Naive thymus-derived CD4-positive, alpha-beta T cell (primary cell): ENCODE measurements around the gene LIPI. TPM values are rescaled to one million over a fixed set of nuclear protein-coding genes. Genes with fewer than 3 reads are reported as not detected.

Source experiments
- ATAC-seq: fragments of 150-1000 bp; cut with Tn5 transposase; 2 replicates; pipeline ENCODE4 v1.10.0; 2021; ENCODE audit warnings: mild to moderate bottlenecking, moderate library complexity
- CTCF ChIA-PET: fragments of 350-600 bp; sonication (Branson Sonifier 250); formaldehyde crosslinking; loops from one replicate; lab custom pipeline; 2021; ENCODE audit warnings: antibody characterized with exemption; lab: Charles Lee
- POLR2A ChIA-PET: fragments of 350-600 bp; sonication (Branson Sonifier 250); formaldehyde crosslinking; loops from one replicate; lab custom pipeline; 2021; ENCODE audit warnings: antibody characterized with exemption, inconsistent platforms; lab: Charles Lee
- DNase-seq, 9 donors: peaks; one replicate each; pipeline versions ENCODE4 v3.0.0 to v3.0.0-alpha.2; 2020 to 2022; ENCODE audit warnings: mixed read lengths in 1 of 9
- H3K27ac ChIP-seq: one replicate; pipeline ENCODE4 v1.7.0; 2013; ENCODE audit warnings: mild to moderate bottlenecking, low read depth, low read length, moderate library complexity
- H3K27me3 ChIP-seq, 2 donors: one replicate each; pipeline ENCODE4 v1.7.0; 2013; ENCODE audit warnings: low read length in 2 of 2, mild to moderate bottlenecking in 2 of 2, moderate library complexity in 2 of 2; ENCODE audit not compliant: control insufficient read depth in 2 of 2, insufficient read depth in 2 of 2
- H3K36me3 ChIP-seq, 3 experiments: 1 replicate in 2 of 3; 2 replicates in 1 of 3; pipeline ENCODE4 v1.7.0; 2013; ENCODE audit warnings: low read length in 3 of 3, mild to moderate bottlenecking in 3 of 3, moderate library complexity in 1 of 3; ENCODE audit not compliant: insufficient read depth in 3 of 3, control insufficient read depth in 2 of 3
- H3K4me1 ChIP-seq, 2 donors: one replicate each; pipeline ENCODE4 v1.7.0; 2013; ENCODE audit warnings: low read length in 2 of 2, mild to moderate bottlenecking in 2 of 2, moderate library complexity in 1 of 2; ENCODE audit not compliant: control insufficient read depth in 2 of 2, insufficient read depth in 2 of 2
- H3K4me3 ChIP-seq: 2 replicates; pipeline ENCODE4 v1.7.0; 2013; ENCODE audit warnings: mild to moderate bottlenecking, low read length
- H3K9me3 ChIP-seq, 3 experiments: 1 replicate in 2 of 3; 2 replicates in 1 of 3; pipeline ENCODE4 v1.7.0; 2013; ENCODE audit warnings: low read length in 3 of 3; ENCODE audit not compliant: control insufficient read depth in 2 of 3
- H3K27ac Mint-ChIP-seq, 9 donors: one replicate each; pipeline ENCODE4 v1.8.0; 2020 to 2022; ENCODE audit warnings: mixed read lengths in 9 of 9, mild to moderate bottlenecking in 8 of 9, moderate library complexity in 5 of 9, inconsistent platforms in 2 of 9
- H3K27me3 Mint-ChIP-seq, 5 donors: one replicate each; pipeline ENCODE4 v1.8.0; 2021 to 2022; ENCODE audit warnings: mixed read lengths in 5 of 5, mild to moderate bottlenecking in 1 of 5
- H3K36me3 Mint-ChIP-seq, 5 donors: one replicate each; pipeline ENCODE4 v1.8.0; 2020 to 2022; ENCODE audit warnings: mixed read lengths in 5 of 5, mild to moderate bottlenecking in 3 of 5, inconsistent platforms in 1 of 5
- H3K4me1 Mint-ChIP-seq, 7 donors: one replicate each; pipeline ENCODE4 v1.8.0; 2020 to 2022; ENCODE audit warnings: mixed read lengths in 7 of 7, mild to moderate bottlenecking in 3 of 7, inconsistent platforms in 1 of 7
- H3K4me3 Mint-ChIP-seq, 10 donors: one replicate each; pipeline ENCODE4 v1.8.0; 2020 to 2022; ENCODE audit warnings: mild to moderate bottlenecking in 10 of 10, mixed read lengths in 10 of 10, moderate library complexity in 6 of 10, inconsistent platforms in 2 of 10
- H3K9me3 Mint-ChIP-seq, 11 donors: one replicate each; pipeline ENCODE4 v1.8.0; 2020 to 2022; ENCODE audit warnings: mixed read lengths in 11 of 11, mild to moderate bottlenecking in 4 of 11, inconsistent platforms in 1 of 11, moderate library complexity in 1 of 11
- intact Hi-C, 2 donors: fragments of 100-400 bp; cut with micrococcal nuclease; formaldehyde crosslinking; loops; one replicate each; pipeline ENCODE4 v1.15.1; 2023
- polyA plus RNA-seq, 2 donors: library from polyadenylated mRNA; unstranded; fragments of 300-500 nt; fragmentation: Illumina TruSeq; gene quantifications; one replicate each; pipeline ENCODE4 v1.2.3, GENCODE V29; 2021
- total RNA-seq, 6 experiments: library from RNA in 5 of 6; stranded (reverse) in 5 of 6; gene quantifications; 1 replicate in 5 of 6; 2 replicates in 1 of 6; pipeline ENCODE4 v1.2.3 and lab custom pipeline; 2021 to 2026

The LIPI gene
- total RNA-seq (not detected), polyA plus RNA-seq (not detected), total RNA-seq (lab: John Stamatoyannopoulos, UW) (not detected)

- no peak within 1 kb of the TSS for H3K27ac ChIP-seq
- ChIA-PET POLR2A (no interaction called here), CTCF (no interaction called here)
- no peak for DNase-seq
- H3K4me1 ChIP-seq = no peaks in the 10 kb centered on the region
- no peak within 1 kb of the TSS for H3K27ac Mint-ChIP-seq
- H3K36me3 Mint-ChIP-seq = no peaks in the 10 kb centered on the region
- ATAC-seq = no peak
- H3K4me3 Mint-ChIP-seq = no peak within 1 kb of the TSS
- H3K9me3 Mint-ChIP-seq = peaks cover 0 to 1% (median 0%) of the 10 kb centered on the region in 11 donors
- peaks cover 0 to 4% (median 0%) of the 10 kb centered on the region in 7 donors for H3K4me1 Mint-ChIP-seq
- no peak within 1 kb of the TSS for H3K4me3 ChIP-seq
- peaks cover 12 to 23% (median 20%) of the 10 kb centered on the region in 5 donors for H3K27me3 Mint-ChIP-seq
- intact Hi-C loops = loop anchor here (10.0 kb wide), 3 partner anchors 126 to 1634 kb away; no protein-coding TSS in a partner anchor
- H3K9me3 ChIP-seq = no peaks in the 10 kb centered on the region
- H3K36me3 ChIP-seq = no peaks in the 10 kb centered on the region
- H3K27me3 ChIP-seq = no peaks in the 10 kb centered on the region
These were observed at the start of gene LIPI for GRCh38 chr21:14210738-14211137. LIPI (minus strand) TSS chr21:14210955; CDS start chr21:14210845, 110 bp downstream.

- no peaks in the 10 kb centered on the region for H3K4me1 Mint-ChIP-seq
- ChIA-PET CTCF (no interaction called here), POLR2A (no interaction called here)
- H3K27me3 ChIP-seq = no peaks in the 10 kb centered on the region
- no peak overlapping the region for H3K27ac Mint-ChIP-seq
- ATAC-seq (no peak), DNase-seq (no peak)
- no peaks in the 10 kb centered on the region for H3K9me3 Mint-ChIP-seq
- no peaks in the 10 kb centered on the region for H3K36me3 ChIP-seq
- H3K4me3 ChIP-seq = no peak overlapping the region
- peaks cover 2 to 19% (median 14%) of the 10 kb centered on the region in 5 donors for H3K27me3 Mint-ChIP-seq
- H3K4me3 Mint-ChIP-seq = no peak overlapping the region
- H3K27ac ChIP-seq = no peak overlapping the region
- intact Hi-C loops = no loop called here
- no peaks in the 10 kb centered on the region for H3K4me1 ChIP-seq
- no peaks in the 10 kb centered on the region for H3K36me3 Mint-ChIP-seq
- no peaks in the 10 kb centered on the region for H3K9me3 ChIP-seq
These were observed 49.5 kb upstream of the LIPI start for GRCh38 chr21:14260174-14260764.

GRCh38 chr21:14259747-14260146 is 49.0 kb upstream of the LIPI start:
- H3K27me3 ChIP-seq = no peaks in the 10 kb centered on the region
- intact Hi-C loops = loop anchor here (1.0 to 10.0 kb wide), 10 partner anchors 123 to 1567 kb away; partner anchors contain the start of genes HSPA13 (in 2 of the 2) and NRIP1 (in 1 of the 2)
- POLR2A ChIA-PET = no interaction called here
- Mint-ChIP-seq H3K36me3 (no peaks in the 10 kb centered on the region), H3K4me3 (no peak overlapping the region), H3K27me3 (peaks cover 2 to 19% (median 12%) of the 10 kb centered on the region in 5 donors), H3K4me1 (no peaks in the 10 kb centered on the region), H3K9me3 (no peaks in the 10 kb centered on the region), H3K27ac (no peak overlapping the region)
- ATAC-seq = peak; percentile 59
- no peak overlapping the region for H3K27ac ChIP-seq
- no peaks in the 10 kb centered on the region for H3K4me1 ChIP-seq
- no peak overlapping the region for H3K4me3 ChIP-seq
- no peaks in the 10 kb centered on the region for H3K36me3 ChIP-seq
- peak in 5 of 9 donors; percentile 13 to 28 (median 23) for DNase-seq
- H3K9me3 ChIP-seq = no peaks in the 10 kb centered on the region
- CTCF ChIA-PET = interaction anchor here (0.6 kb wide), 1 partner anchor 524 kb away, joined by 5 read pairs; no protein-coding TSS in a partner anchor

- ChIA-PET CTCF (no interaction called here), POLR2A (no interaction called here)
- Mint-ChIP-seq H3K9me3 (peaks cover 0 to 5% (median 3%) of the 10 kb centered on the region in 11 donors), H3K4me1 (peaks cover 3 to 9% (median 5%) of the 10 kb centered on the region in 7 donors), H3K4me3 (no peak overlapping the region), H3K27ac (no peak overlapping the region), H3K36me3 (peaks cover 0 to 4% (median 0%) of the 10 kb centered on the region in 5 donors), H3K27me3 (peaks cover 5 to 23% (median 13%) of the 10 kb centered on the region in 5 donors)
- intact Hi-C loops = loop anchor here in 1 of 2 donors (10.0 kb wide), 1 partner anchor 133 kb away; the partner anchor contains the start of gene HSPA13
- no peaks in the 10 kb centered on the region for H3K9me3 ChIP-seq
- H3K36me3 ChIP-seq = no peaks in the 10 kb centered on the region
- no peak overlapping the region for H3K27ac ChIP-seq
- peaks cover 0 to 5% of the 10 kb centered on the region in 2 donors for H3K27me3 ChIP-seq
- no peak for ATAC-seq
- no peak for DNase-seq
- no peaks in the 10 kb centered on the region for H3K4me1 ChIP-seq
- H3K4me3 ChIP-seq = no peak overlapping the region
These were observed 40.6 kb upstream of the LIPI start for GRCh38 chr21:14251336-14251735.

- H3K36me3 ChIP-seq = no peaks in the 10 kb centered on the region
- H3K27ac ChIP-seq = no peak overlapping the region
- no peak overlapping the region for H3K27ac Mint-ChIP-seq
- ChIA-PET CTCF (no interaction called here), POLR2A (no interaction called here)
- no peak overlapping the region for H3K4me3 Mint-ChIP-seq
- H3K4me1 ChIP-seq = peaks cover 0 to 11% of the 10 kb centered on the region in 2 donors
- no peaks in the 10 kb centered on the region for H3K9me3 ChIP-seq
- ATAC-seq (no peak), DNase-seq (no peak)
- intact Hi-C loops = no loop called here
- H3K36me3 Mint-ChIP-seq = peaks cover 0 to 4% (median 0%) of the 10 kb centered on the region in 5 donors
- H3K27me3 Mint-ChIP-seq = peaks cover 5 to 20% (median 6%) of the 10 kb centered on the region in 5 donors
- peaks cover 0 to 19% (median 11%) of the 10 kb centered on the region in 7 donors for H3K4me1 Mint-ChIP-seq
- H3K9me3 Mint-ChIP-seq = peaks cover 0 to 8% (median 3%) of the 10 kb centered on the region in 11 donors
- H3K27me3 ChIP-seq = no peaks in the 10 kb centered on the region
- H3K4me3 ChIP-seq = no peak overlapping the region
These were observed 35.0 kb upstream of the LIPI start for GRCh38 chr21:14245711-14246110.

- no peaks in the 10 kb centered on the region for H3K9me3 ChIP-seq
- H3K4me1 ChIP-seq = peaks cover 0 to 12% of the 10 kb centered on the region in 2 donors
- Mint-ChIP-seq H3K27me3 (peaks cover under 1 to 17% (median 3%) of the 10 kb centered on the region in 5 donors), H3K4me1 (peaks cover 0 to 24% (median 17%) of the 10 kb centered on the region in 7 donors), H3K27ac (no peak overlapping the region), H3K36me3 (peaks cover 0 to 4% (median 0%) of the 10 kb centered on the region in 5 donors), H3K4me3 (no peak overlapping the region), H3K9me3 (peaks cover 0 to 6% (median 1%) of the 10 kb centered on the region in 11 donors)
- DNase-seq (no peak), ATAC-seq (no peak)
- no peaks in the 10 kb centered on the region for H3K27me3 ChIP-seq
- ChIA-PET POLR2A (interaction anchor here (0.7 kb wide), 1 partner anchor 1228 kb away, joined by 3 read pairs; no protein-coding TSS in a partner anchor), CTCF (no interaction called here)
- no peak overlapping the region for H3K4me3 ChIP-seq
- H3K36me3 ChIP-seq = no peaks in the 10 kb centered on the region
- intact Hi-C loops = no loop called here
- H3K27ac ChIP-seq = no peak overlapping the region
These were observed 34.2 kb upstream of the LIPI start for GRCh38 chr21:14244911-14245310.
